GM12865 (cell line): ENCODE measurements around the gene CDH20.

ENCODE experiments used
- DNase-seq: peaks from one replicate; pipeline ENCODE4 v3.0.0; 2010; ENCODE audit warnings: low read depth
- H3K4me3 ChIP-seq: 2 replicates; pipeline ENCODE4 v1.5.1; 2011; ENCODE audit warnings: mild to moderate bottlenecking, low read depth, low read length, control low read depth
- CTCF ChIP-seq: IDR thresholded peaks from 2 replicates; pipeline ENCODE4 v1.5.1; 2011; ENCODE audit warnings: low read length, control low read depth, low read depth, inconsistent platforms; ENCODE audit not compliant: insufficient read depth; ENCODE audit errors: missing control alignments

CDH20 gene

GRCh38 chr18:61308004-61308403 lies 25.2 kb upstream of the CDH20 start:
- DNase-seq, result no peak
- H3K4me3 ChIP-seq, result no peak overlapping the region
- no peak for TF ChIP-seq CTCF

GRCh38 chr18:61308795-61309393 lies 24.3 kb upstream of the CDH20 start:
- no peak for DNase-seq
- no peak overlapping the region for H3K4me3 ChIP-seq
- TF ChIP-seq CTCF, result no peak

GRCh38 chr18:61322265-61322873 lies 10.9 kb upstream of the CDH20 start:
- peak; percentile 86 for TF ChIP-seq CTCF
- DNase-seq, result peak; percentile 62
- H3K4me3 ChIP-seq, result no peak overlapping the region

- DNase-seq, result no peak
- no peak for TF ChIP-seq CTCF
- no peak overlapping the region for H3K4me3 ChIP-seq
These were observed 9.3 kb upstream of the CDH20 start for GRCh38 chr18:61323951-61324350.

- TF ChIP-seq CTCF, result no peak
- no peak for DNase-seq
- no peak overlapping the region for H3K4me3 ChIP-seq
These were observed 6.8 kb upstream of the CDH20 start for GRCh38 chr18:61326407-61326806.

- no peak for TF ChIP-seq CTCF
- DNase-seq, result no peak
- no peak overlapping the region for H3K4me3 ChIP-seq
These were observed 3.8 kb upstream of the CDH20 start for GRCh38 chr18:61329398-61329797.

GRCh38 chr18:61331051-61331450 lies 2.2 kb upstream of the CDH20 start:
- DNase-seq, result no peak
- no peak for TF ChIP-seq CTCF
- no peak overlapping the region for H3K4me3 ChIP-seq
